Ishikawa (cell line): ENCODE results near the gene FZR1.
A peak's percentile ranks its signal among the peaks of the same experiment; 100 is the strongest.

Experiments
- CEBPB ChIP-seq: IDR thresholded peaks from 2 replicates; pipeline ENCODE4 v1.6.1; 2012
- CREB1 ChIP-seq: IDR thresholded peaks from 2 replicates; pipeline ENCODE4 v1.6.1; 2012; ENCODE audit warnings: low read depth
- EGR1 ChIP-seq: IDR thresholded peaks from 2 replicates; pipeline ENCODE4 v1.6.1; 2012
- EP300 ChIP-seq: IDR thresholded peaks from 2 replicates; pipeline ENCODE4 v1.6.1; 2012; ENCODE audit warnings: borderline replicate concordance
- FOXM1 ChIP-seq: IDR thresholded peaks from 2 replicates; pipeline ENCODE4 v1.6.1; 2012; ENCODE audit warnings: low read depth, borderline replicate concordance
- MAX ChIP-seq: IDR thresholded peaks from 2 replicates; pipeline ENCODE4 v1.6.1; 2012
- NFIC ChIP-seq: IDR thresholded peaks from 2 replicates; pipeline ENCODE4 v1.6.1; 2012
- RAD21 ChIP-seq: IDR thresholded peaks from 2 replicates; pipeline ENCODE4 v1.6.1; 2012; ENCODE audit warnings: low read depth
- REST ChIP-seq: IDR thresholded peaks from 2 replicates; pipeline ENCODE4 v1.6.1; 2012; ENCODE audit warnings: low read depth, mild to moderate bottlenecking
- TAF1 ChIP-seq: IDR thresholded peaks from 2 replicates; pipeline ENCODE4 v1.6.1; 2012; ENCODE audit warnings: low read depth, mild to moderate bottlenecking
- TCF12 ChIP-seq: IDR thresholded peaks from 2 replicates; pipeline ENCODE4 v1.6.1; 2012; ENCODE audit warnings: low read depth
- TEAD4 ChIP-seq: IDR thresholded peaks from 2 replicates; pipeline ENCODE4 v1.6.1; 2012
- USF1 ChIP-seq: IDR thresholded peaks from 2 replicates; pipeline ENCODE4 v1.6.1; 2012
- YY1 ChIP-seq: IDR thresholded peaks from 2 replicates; pipeline ENCODE4 v1.6.1; 2012; ENCODE audit warnings: low read depth
- ZBTB7A ChIP-seq: IDR thresholded peaks from 2 replicates; pipeline ENCODE4 v1.6.1; 2012; ENCODE audit warnings: low read depth

FZR1 gene

GRCh38 chr19:3480383-3481091 is 25.6 kb upstream of the FZR1 start, which contains the start of gene SMIM24:
SMIM24 (minus strand) TSS chr19:3480525; CDS start chr19:3480463, 62 bp downstream.
- TF ChIP-seq REST (no peak), YY1 (no peak), EP300 (no peak), CEBPB (no peak), NFIC (no peak), MAX (no peak), USF1 (no peak), TCF12 (no peak), TEAD4 (no peak), RAD21 (no peak), CREB1 (no peak), EGR1 (no peak), FOXM1 (no peak), ZBTB7A (no peak), TAF1 (no peak)

- TF ChIP-seq EGR1 (no peak), EP300 (no peak), TAF1 (no peak), RAD21 (no peak), ZBTB7A (no peak), MAX (no peak), FOXM1 (no peak), USF1 (no peak), TEAD4 (no peak)
Measured at GRCh38 chr19:3481241-3482090, 24.6 kb upstream of the FZR1 start.

- TF ChIP-seq YY1 = no peak
- no peak for TF ChIP-seq CEBPB
- TF ChIP-seq NFIC = peak; percentile 70
- TF ChIP-seq CREB1 = no peak
- no peak for TF ChIP-seq USF1
- no peak for TF ChIP-seq EP300
- TF ChIP-seq ZBTB7A = 0 out of 2 replicates have a peak, but pooled peaks have one; percentile 52
- no peak for TF ChIP-seq TEAD4
- no peak for TF ChIP-seq TAF1
- TF ChIP-seq RAD21 = no peak
Measured at GRCh38 chr19:3482507-3483225, 23.4 kb upstream of the FZR1 start.

GRCh38 chr19:3483226-3483628 is 22.9 kb upstream of the FZR1 start, which contains the start of gene SMIM44:
SMIM44 (minus strand) TSS chr19:3483441; CDS start chr19:3483403, 38 bp downstream.
- TF ChIP-seq NFIC = no peak
- TF ChIP-seq ZBTB7A = 0 out of 2 replicates have a peak, but pooled peaks have one; percentile 22
- TF ChIP-seq EGR1 = no peak

GRCh38 chr19:3491396-3492119 is 14.6 kb upstream of the FZR1 start:
- TF ChIP-seq CEBPB (no peak), NFIC (no peak), ZBTB7A (no peak), TEAD4 (no peak), EP300 (no peak), TAF1 (no peak), FOXM1 (no peak), TCF12 (no peak), EGR1 (no peak), MAX (no peak), CREB1 (no peak), RAD21 (no peak), YY1 (no peak), REST (no peak)
